ENCODE measurements around the gene ANKRD11.
A peak's percentile ranks its signal among the peaks of the same experiment; 100 is the strongest.

Gene ANKRD11

GRCh38 chr16:89315791-89316581 lies 174.4 kb downstream of the ANKRD11 start:
- DNase-seq, result peak; percentile 84
- no peaks in the 10 kb centered on the region for H3K9me3 ChIP-seq (replicated peaks; ENCODE audit: insufficient read depth, low read length)
- peaks cover 46% of the 10 kb centered on the region for H3K4me1 ChIP-seq (ENCODE audit: low read length)
- H3K9ac ChIP-seq (ENCODE audit: low read length), result peak overlapping the region; percentile 18; the same call in 1 of the 2 replicates
- H3K27me3 ChIP-seq (replicated peaks; ENCODE audit: insufficient read depth, low read length), result no peaks in the 10 kb centered on the region
- peak overlapping the region; percentile 90 for H3K27ac ChIP-seq (ENCODE audit: low read length)
- no peak overlapping the region for H2AFZ ChIP-seq (ENCODE audit: low read length)
- no peaks in the 10 kb centered on the region for H3K36me3 ChIP-seq (replicated peaks; ENCODE audit: insufficient read depth, low read length)
- TF ChIP-seq CTCF (IDR thresholded peaks at IDR 0.05; ENCODE audit: low read length) (no peak), EZH2 (optimal IDR thresholded peaks at IDR 0.05; ENCODE audit: low read depth, low read length) (no peak), EZH2phosphoT487 (IDR thresholded peaks at IDR 0.05; ENCODE audit: low read length) (no peak)
- H3K4me2 ChIP-seq (ENCODE audit: low read depth, low read length), result peak overlapping the region; percentile 41; the same call in 1 of the 2 replicates
- no peaks in the 10 kb centered on the region for H4K20me1 ChIP-seq (ENCODE audit: insufficient read depth, low read length)
- H3K9me2 ChIP-seq (replicated peaks; ENCODE audit: insufficient read depth, low read length), result no peaks in the 10 kb centered on the region
- peaks cover 25% of the 10 kb centered on the region for H3F3A ChIP-seq (ENCODE audit: insufficient read depth, low read length)
- H3K79me2 ChIP-seq (ENCODE audit: low read length), result peaks cover 93% of the 10 kb centered on the region
- H3K4me3 ChIP-seq (ENCODE audit: low read length), result no peak overlapping the region; the same call in 1 of the 2 replicates

- H3K9me3 ChIP-seq (replicated peaks; ENCODE audit: insufficient read depth, low read length), result no peaks in the 10 kb centered on the region
- no peak overlapping the region for H3K9ac ChIP-seq (ENCODE audit: low read length)
- H3K4me3 ChIP-seq (ENCODE audit: low read length), result no peak overlapping the region
- H3K36me3 ChIP-seq (replicated peaks; ENCODE audit: insufficient read depth, low read length), result no peaks in the 10 kb centered on the region
- no peaks in the 10 kb centered on the region for H4K20me1 ChIP-seq (ENCODE audit: insufficient read depth, low read length)
- DNase-seq, result no peak
- peaks cover 94% of the 10 kb centered on the region for H3K79me2 ChIP-seq (ENCODE audit: low read length)
- H3K4me1 ChIP-seq (ENCODE audit: low read length), result peaks cover 44% of the 10 kb centered on the region
- H3F3A ChIP-seq (ENCODE audit: insufficient read depth, low read length), result peaks cover 20% of the 10 kb centered on the region
- peak overlapping the region; percentile 41; the same call in 1 of the 2 replicates for H3K4me2 ChIP-seq (ENCODE audit: low read depth, low read length)
- peak overlapping the region; percentile 90 for H3K27ac ChIP-seq (ENCODE audit: low read length)
- no peaks in the 10 kb centered on the region for H3K9me2 ChIP-seq (replicated peaks; ENCODE audit: insufficient read depth, low read length)
- H3K27me3 ChIP-seq (replicated peaks; ENCODE audit: insufficient read depth, low read length), result no peaks in the 10 kb centered on the region
- TF ChIP-seq CTCF (IDR thresholded peaks at IDR 0.05; ENCODE audit: low read length) (no peak), EZH2phosphoT487 (IDR thresholded peaks at IDR 0.05; ENCODE audit: low read length) (no peak), EZH2 (optimal IDR thresholded peaks at IDR 0.05; ENCODE audit: low read depth, low read length) (no peak)
- no peak overlapping the region for H2AFZ ChIP-seq (ENCODE audit: low read length)
These were observed 175.1 kb downstream of the ANKRD11 start for GRCh38 chr16:89315271-89315670.

- no peak overlapping the region for H3K4me2 ChIP-seq (ENCODE audit: low read depth, low read length)
- H2AFZ ChIP-seq (ENCODE audit: low read length), result no peak overlapping the region
- H4K20me1 ChIP-seq (ENCODE audit: insufficient read depth, low read length), result no peaks in the 10 kb centered on the region
- H3K4me3 ChIP-seq (ENCODE audit: low read length), result no peak overlapping the region
- no peaks in the 10 kb centered on the region for H3K9me3 ChIP-seq (replicated peaks; ENCODE audit: insufficient read depth, low read length)
- no peaks in the 10 kb centered on the region for H3K36me3 ChIP-seq (replicated peaks; ENCODE audit: insufficient read depth, low read length)
- no peaks in the 10 kb centered on the region for H3K27me3 ChIP-seq (replicated peaks; ENCODE audit: insufficient read depth, low read length)
- H3K79me2 ChIP-seq (ENCODE audit: low read length), result peaks cover 94% of the 10 kb centered on the region
- peak overlapping the region; percentile 90; the same call in 1 of the 2 replicates for H3K27ac ChIP-seq (ENCODE audit: low read length)
- DNase-seq, result no peak
- H3K9ac ChIP-seq (ENCODE audit: low read length), result no peak overlapping the region
- peaks cover 16% of the 10 kb centered on the region for H3F3A ChIP-seq (ENCODE audit: insufficient read depth, low read length)
- H3K4me1 ChIP-seq (ENCODE audit: low read length), result peaks cover 44% of the 10 kb centered on the region
- TF ChIP-seq CTCF (IDR thresholded peaks at IDR 0.05; ENCODE audit: low read length) (no peak), EZH2 (optimal IDR thresholded peaks at IDR 0.05; ENCODE audit: low read depth, low read length) (no peak), EZH2phosphoT487 (IDR thresholded peaks at IDR 0.05; ENCODE audit: low read length) (no peak)
- no peaks in the 10 kb centered on the region for H3K9me2 ChIP-seq (replicated peaks; ENCODE audit: insufficient read depth, low read length)
These were observed 175.5 kb downstream of the ANKRD11 start for GRCh38 chr16:89314854-89315253.

All from MM.1S (cell line).